K562 (cell line): ENCODE results near the gene PPP1R3C. TPM values are rescaled to one million over a fixed set of nuclear protein-coding genes. Genes with fewer than 3 reads are reported as not detected.

Experiments
- ATAC-seq: fragments of 200-7000 bp; cut with Tn5 transposase; 3 replicates; pipeline ENCODE4 v1.9.1; 2020; ENCODE audit warnings: moderate library complexity
- BruUV-seq: library from RNA; stranded (reverse); fragments of 400-500 nt; replicated peaks from 2 replicates; lab custom pipeline; 2021; lab: Mats Ljungman, UMichigan
- CTCF ChIA-PET: fragments of 300-600 bp; formaldehyde crosslinking; extraction: SDS; loops from one replicate; lab custom pipeline; 2021; ENCODE audit warnings: low intra/inter-chr PET ratio; lab: Yijun Ruan, JAX
- POLR2A ChIA-PET: fragments of 300-600, 350-650 bp; sonication (Branson Sonifier 250); formaldehyde crosslinking; extraction: SDS; loops from one replicate; lab custom pipeline; 2021; ENCODE audit warnings: antibody characterized with exemption, inconsistent platforms; lab: Yijun Ruan, JAX
- DNase-seq, 4 experiments: peaks; one replicate each; pipeline versions ENCODE4 v3.0.0 to v3.0.0-alpha.2; 2011 to 2018; ENCODE audit warnings: low spot score in 3 of 4, mixed read lengths in 3 of 4; ENCODE audit errors: extremely low read depth in 1 of 4
- FAIRE-seq: peaks from 2 replicates; lab custom pipeline; 2011; peaks lifted over from hg19 to GRCh38; lab: Jason Lieb, UNC
- H2AFZ ChIP-seq: 2 replicates; pipeline ENCODE4 v1.6.0; 2011; ENCODE audit warnings: low read depth, low read length, control low read depth, inconsistent platforms
- H3K27ac ChIP-seq: fragments of 200-600 bp; 3 replicates; pipeline ENCODE4 v1.8.0; 2011; ENCODE audit warnings: low read depth, mild to moderate bottlenecking, control low read depth, inconsistent platforms, low read length, moderate library complexity, mixed read lengths; ENCODE audit errors: extremely low read depth
- H3K27me3 ChIP-seq, 2 experiments: fragments of 300-600 bp in 1 of 2; 2 replicates in 1 of 2; 3 replicates in 1 of 2; pipeline versions ENCODE4 v1.6.0 to v1.8.0; 2011; ENCODE audit warnings: inconsistent platforms in 2 of 2, low read length in 2 of 2, mild to moderate bottlenecking in 1 of 2, mixed read lengths in 1 of 2, moderate library complexity in 1 of 2; ENCODE audit not compliant: control insufficient read depth in 2 of 2, insufficient read depth in 2 of 2
- H3K36me3 ChIP-seq: fragments of 300-600 bp; 3 replicates; pipeline ENCODE4 v1.8.0; 2011; ENCODE audit warnings: mild to moderate bottlenecking, low read length, inconsistent platforms; ENCODE audit not compliant: control insufficient read depth, insufficient read depth
- H3K4me1 ChIP-seq, 2 experiments: fragments of 200-600 bp in 1 of 2; replicated peaks in 1 of 2; 2 replicates in 1 of 2; 3 replicates in 1 of 2; pipeline versions ENCODE4 v1.5.1 to v1.8.0; 2011; ENCODE audit warnings: inconsistent platforms in 2 of 2, low read length in 2 of 2, mild to moderate bottlenecking in 1 of 2, mixed read lengths in 1 of 2, moderate library complexity in 1 of 2; ENCODE audit not compliant: control insufficient read depth in 2 of 2, insufficient read depth in 2 of 2
- H3K4me2 ChIP-seq: 2 replicates; pipeline ENCODE4 v1.6.1; 2011; ENCODE audit warnings: low read length, control low read depth, inconsistent platforms, mixed read lengths; ENCODE audit not compliant: insufficient read depth
- H3K4me3 ChIP-seq: fragments of 200-600 bp; sonication (generic), shearing (Covaris generic); 2 replicates; pipeline ENCODE4 v1.5.1; 2016; ENCODE audit warnings: control low read depth, inconsistent platforms
- H3K79me2 ChIP-seq: fragments of 200-600 bp; 3 replicates; pipeline ENCODE4 v1.8.0; 2011; ENCODE audit warnings: low read length, inconsistent platforms; ENCODE audit not compliant: control insufficient read depth, insufficient read depth
- H3K9ac ChIP-seq, 2 experiments: 2 replicates each; pipeline versions ENCODE4 v1.6.0 to v1.6.1; 2011; ENCODE audit warnings: low read depth in 2 of 2, low read length in 2 of 2, control low read depth in 1 of 2, inconsistent platforms in 1 of 2, mild to moderate bottlenecking in 1 of 2, mixed read lengths in 1 of 2; ENCODE audit not compliant: insufficient read depth in 1 of 2
- H3K9me1 ChIP-seq: one replicate; pipeline ENCODE4 v1.6.0; 2011; ENCODE audit warnings: inconsistent platforms, mild to moderate bottlenecking, low read length, moderate library complexity; ENCODE audit not compliant: control insufficient read depth, insufficient read depth
- H3K9me3 ChIP-seq: replicated peaks from 2 replicates; pipeline ENCODE4 v1.5.1; 2011; ENCODE audit warnings: low read depth, low read length, inconsistent platforms; ENCODE audit not compliant: control insufficient read depth, insufficient read depth
- H4K20me1 ChIP-seq: replicated peaks from 2 replicates; pipeline ENCODE4 v1.6.1; 2011; ENCODE audit warnings: low read length, inconsistent platforms, mixed read lengths; ENCODE audit not compliant: control insufficient read depth, insufficient read depth
- BDP1 ChIP-seq: IDR thresholded peaks from 3 replicates; pipeline ENCODE4 v1.6.1; 2011; ENCODE audit not compliant: insufficient read length, insufficient read depth
- CBFA2T3 ChIP-seq: fragments of 450-650 bp; IDR thresholded peaks from 2 replicates; pipeline ENCODE4 v1.6.1; 2017
- CHD1 ChIP-seq: fragments of 200-600 bp; sonication (generic); IDR thresholded peaks from one replicate; pipeline ENCODE4 v1.6.1; 2012; ENCODE audit warnings: mild to moderate bottlenecking, moderate library complexity, low read length, inconsistent platforms
- EGR1 ChIP-seq: fragments of 450-650 bp; conservative IDR thresholded peaks from 2 replicates; pipeline ENCODE4 v1.6.1; 2017; ENCODE audit warnings: mild to moderate bottlenecking
- FOXJ2 ChIP-seq: fragments of 200-800 bp; sonication (Bioruptor generic); IDR thresholded peaks from 2 replicates; pipeline ENCODE4 v1.6.1; 2016; ENCODE audit warnings: missing genetic modification characterization, missing compliant biosample characterization
- GATA2 ChIP-seq: sonication (generic); formaldehyde crosslinking; IDR thresholded peaks from 2 replicates; pipeline ENCODE4 v1.4.0; 2020; ENCODE audit warnings: mild to moderate bottlenecking, missing genetic modification reagents
- GTF2F1 ChIP-seq: IDR thresholded peaks from 2 replicates; pipeline ENCODE4 v1.6.1; 2011; ENCODE audit warnings: low read depth, low read length, improper control_type of control experiment
- JUN ChIP-seq, 2 experiments: sonication (generic) in 1 of 2; formaldehyde crosslinking in 1 of 2; IDR thresholded peaks; 2 replicates each; pipeline versions ENCODE4 v1.6.1 to v1.8.0; 2012 to 2022; ENCODE audit warnings: borderline replicate concordance in 2 of 2, mild to moderate bottlenecking in 2 of 2, improper control_type of control experiment in 1 of 2, low read depth in 1 of 2, low read length in 1 of 2, missing genetic modification reagents in 1 of 2
- MXI1 ChIP-seq: IDR thresholded peaks from 2 replicates; pipeline ENCODE4 v1.6.1; 2011; ENCODE audit warnings: low read depth, mild to moderate bottlenecking, improper control_type of control experiment, low read length
- NFIC ChIP-seq: fragments of 450-650 bp; IDR thresholded peaks from 2 replicates; pipeline ENCODE4 v1.6.1; 2017; ENCODE audit warnings: mild to moderate bottlenecking, inconsistent platforms
- POLR2B ChIP-seq: fragments of 450-650 bp; IDR thresholded peaks from 2 replicates; pipeline ENCODE4 v1.6.1; 2018; ENCODE audit warnings: low read depth; ENCODE audit not compliant: partially characterized antibody
- RB1 ChIP-seq: fragments of 450-650 bp; IDR thresholded peaks from 2 replicates; pipeline ENCODE4 v1.6.1; 2017; ENCODE audit warnings: low read depth, mild to moderate bottlenecking
- TBP ChIP-seq: optimal IDR thresholded peaks from 2 replicates; pipeline ENCODE3; 2011; ENCODE audit warnings: low read depth, low read length, improper control_type of control experiment
- ZNF324 ChIP-seq: fragments of 250-450 bp; sonication (Bioruptor Pico); IDR thresholded peaks from 2 replicates; pipeline ENCODE4 v1.4.0; 2020; ENCODE audit warnings: mild to moderate bottlenecking
- ZNF766 ChIP-seq: fragments of 200-800 bp; sonication (Bioruptor generic); conservative IDR thresholded peaks from 2 replicates; pipeline ENCODE4 v1.6.1; 2016; ENCODE audit warnings: missing genetic modification characterization, missing compliant biosample characterization
- WGBS: fragments of 100-300 bp; shearing (Covaris generic); methylation state at CpG from one replicate; pipeline ENCODE4 v1.1.6; 2016; ENCODE audit warnings: low coverage, mixed read lengths; ENCODE audit not compliant: insufficient coverage; ENCODE audit errors: missing lambda C conversion rate; 5-methylcytosine and 5-hydroxymethylcytosine counted together
- in situ Hi-C: fragments of 300-500 bp; cut with MboI; formaldehyde crosslinking; loops from 4 replicates; pipeline ENCODE4 v1.15.0; 2018; ENCODE audit warnings: inconsistent platforms, mixed read lengths
- intact Hi-C: fragments of 100-400 bp; cut with micrococcal nuclease; formaldehyde crosslinking; loops from 2 replicates; pipeline ENCODE4 v1.14.2; 2022
- polyA plus RNA-seq, 8 experiments: library from polyadenylated mRNA; depleted of rRNA in 4 of 8; stranded (reverse) in 5 of 8; unstranded in 3 of 8; fragments of >200 nt; fragmentation: Nextera tagmentation in 2 of 8; fragmentation: Illumina TruSeq in 1 of 8; extraction: Ambion mirVana in 2 of 8; extraction: Trizol in 1 of 8; gene quantifications; 2 replicates each; pipeline versions ENCODE4 v1.2.1 to v1.2.3, GENCODE V29; 2011 to 2014; ENCODE audit warnings: inconsistent platforms in 1 of 8, missing spikeins in 1 of 8
- total RNA-seq, 7 experiments: library from RNA; depleted of rRNA in 6 of 7; stranded (reverse); fragments of >200 nt in 6 of 7; fragmentation: Illumina TruSeq in 2 of 7; extraction: Trizol in 2 of 7; gene quantifications; 2 replicates each; pipeline versions ENCODE4 v1.2.1 to v1.2.3, GENCODE V29; 2011 to 2021; ENCODE audit warnings: low replicate concordance in 1 of 7

Gene PPP1R3C
- total and polyA plus RNA-seq, 9 of the 15 experiments (the other 6 are each of a cell fraction or from before 2014, with no cell fraction given), result 0.06 to 0.24 (median 0.12) TPM; not detected in 3

DNA sequence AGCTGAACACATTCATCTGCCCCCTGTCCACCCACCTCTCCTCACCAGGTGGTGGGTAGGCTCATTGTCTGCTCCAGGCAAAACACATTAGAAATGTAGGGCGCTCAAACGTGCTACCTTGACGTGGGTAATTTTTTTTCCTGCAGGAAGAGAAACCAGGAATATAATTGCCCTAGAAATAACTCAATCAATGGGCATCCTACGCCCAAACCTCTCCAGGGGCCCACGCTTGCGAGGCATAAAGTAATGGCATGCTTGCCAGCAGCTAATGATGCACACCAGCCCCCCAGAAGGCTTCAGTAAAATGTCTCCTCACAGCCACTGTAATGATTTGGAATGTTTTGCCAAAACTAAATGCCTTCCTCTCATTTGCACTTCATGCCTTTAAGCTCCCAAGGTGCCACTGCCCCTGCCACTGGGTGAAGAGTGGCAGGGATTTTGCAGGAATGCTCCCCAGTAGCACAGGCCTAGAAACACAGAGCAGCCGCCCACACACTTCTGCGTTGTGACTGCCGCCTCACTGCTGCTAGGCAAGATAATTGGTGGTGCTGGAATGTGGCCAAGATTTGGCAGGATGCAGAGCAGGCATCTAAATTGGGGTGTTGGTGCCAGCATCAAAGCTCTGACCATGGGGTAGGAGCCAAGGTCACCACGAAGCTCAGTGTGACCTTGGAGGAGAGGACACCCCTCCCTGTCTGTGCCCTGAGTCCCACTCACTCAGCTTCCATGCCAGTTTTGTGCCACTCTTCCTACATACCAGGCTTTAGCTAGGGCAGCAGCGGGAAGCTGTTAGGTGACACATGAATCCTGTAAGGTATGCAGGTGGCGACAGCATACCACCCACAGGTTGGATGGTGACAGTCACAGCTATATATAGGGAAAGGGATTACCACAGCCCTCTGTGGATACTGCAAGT lies 48.7 kb upstream of the PPP1R3C start:
- H3K9me1 ChIP-seq, result no peaks in the 10 kb centered on the region
- H3K4me2 ChIP-seq, result no peak overlapping the region
- ChIA-PET POLR2A (no interaction called here), CTCF (no interaction called here)
- H3K79me2 ChIP-seq, result no peaks in the 10 kb centered on the region
- no TSS peak for BruUV-seq
- DNase-seq, result peak in 2 of 4 experiments; percentile 12 to 18
- no peaks in the 10 kb centered on the region; a peak in 1 of 5 replicates for H3K4me1 ChIP-seq
- in situ Hi-C loops, result no loop called here
- H3K36me3 ChIP-seq, result no peaks in the 10 kb centered on the region
- no peak overlapping the region for H3K4me3 ChIP-seq
- H3K27me3 ChIP-seq, result no peaks in the 10 kb centered on the region
- no peaks in the 10 kb centered on the region for H4K20me1 ChIP-seq
- no peak for ATAC-seq
- intact Hi-C loops, result no loop called here
- 17% methylated on average over 11 of the region's 12 CpGs for WGBS
- TF ChIP-seq EGR1, result peak; percentile 70
- TF ChIP-seq POLR2B, result no peak
- peak; percentile 71 for TF ChIP-seq NFIC
- 0 out of 2 replicates have a peak, but pooled peaks have one; percentile 7 for TF ChIP-seq CBFA2T3
- no peak overlapping the region for H3K9ac ChIP-seq
- no peaks in the 10 kb centered on the region for H3K9me3 ChIP-seq
- FAIRE-seq, result no peak
- no peak overlapping the region for H3K27ac ChIP-seq
- no peak overlapping the region for H2AFZ ChIP-seq

GRCh38 chr10:91680487-91680886 lies 47.6 kb upstream of the PPP1R3C start:
- BruUV-seq, result no TSS peak
- Histone ChIP-seq H3K27me3 (no peaks in the 10 kb centered on the region), H2AFZ (no peak overlapping the region), H3K9me1 (no peaks in the 10 kb centered on the region), H3K36me3 (no peaks in the 10 kb centered on the region), H3K4me3 (no peak overlapping the region), H3K9ac (no peak overlapping the region), H3K4me2 (no peak overlapping the region), H3K9me3 (no peaks in the 10 kb centered on the region), H4K20me1 (no peaks in the 10 kb centered on the region), H3K27ac (no peak overlapping the region), H3K79me2 (no peaks in the 10 kb centered on the region), H3K4me1 (no peaks in the 10 kb centered on the region; a peak in 1 of 5 replicates)
- intact Hi-C loops (no loop called here), in situ Hi-C loops (no loop called here)
- DNase-seq, result no peak
- POLR2A ChIA-PET, result interaction anchor here (0.7 to 1.1 kb wide), 2 partner anchors 11 to 72 kb away, joined by 3 read pairs; no protein-coding TSS in a partner anchor
- WGBS, result 17% methylated on average over 3 of the region's 3 CpGs
- CTCF ChIA-PET, result no interaction called here
- FAIRE-seq, result no peak
- ATAC-seq, result no peak
- no peak for TF ChIP-seq JUN (IDR thresholded peaks at IDR 0.05; ENCODE audit: borderline replicate concordance, low read depth, low read length)
- TF ChIP-seq JUN (CRISPR knock-in tag; IDR thresholded peaks at IDR 0.05; ENCODE audit: borderline replicate concordance), result no peak
- no peak for TF ChIP-seq ZNF324 (CRISPR knock-in tag)
- no peak for TF ChIP-seq ZNF766 (CRISPR knock-in tag)
- no peak for TF ChIP-seq TBP
- TF ChIP-seq FOXJ2, result no peak
- TF ChIP-seq RB1, result no peak
- no peak for TF ChIP-seq MXI1
- no peak for TF ChIP-seq GTF2F1
- TF ChIP-seq BDP1, result no peak
- TF ChIP-seq GATA2 (CRISPR knock-in tag), result no peak
- TF ChIP-seq CHD1, result no peak
